ENCODE data around the gene INSYN2A.

DNA sequence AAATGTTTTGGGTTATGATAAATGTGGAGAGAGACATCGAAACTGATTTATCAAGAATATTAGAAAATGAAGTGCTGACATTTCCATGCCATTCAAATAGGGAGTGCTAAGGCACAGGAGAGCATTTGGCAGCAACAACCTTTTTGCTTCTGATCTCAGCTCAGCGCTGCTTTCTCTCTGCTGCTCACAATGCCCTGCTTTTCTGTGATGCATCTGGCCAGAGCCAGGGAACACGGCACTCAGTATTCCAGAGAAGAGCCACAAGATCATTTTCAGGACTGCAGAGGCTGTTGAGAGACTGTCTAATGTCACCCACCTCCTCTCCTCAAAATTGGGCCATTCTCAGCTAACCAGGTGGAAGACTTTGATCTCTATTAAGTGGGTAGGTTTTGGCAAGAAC lies 28.1 kb downstream of the INSYN2A start:
- TF ChIP-seq, protein P1, sequence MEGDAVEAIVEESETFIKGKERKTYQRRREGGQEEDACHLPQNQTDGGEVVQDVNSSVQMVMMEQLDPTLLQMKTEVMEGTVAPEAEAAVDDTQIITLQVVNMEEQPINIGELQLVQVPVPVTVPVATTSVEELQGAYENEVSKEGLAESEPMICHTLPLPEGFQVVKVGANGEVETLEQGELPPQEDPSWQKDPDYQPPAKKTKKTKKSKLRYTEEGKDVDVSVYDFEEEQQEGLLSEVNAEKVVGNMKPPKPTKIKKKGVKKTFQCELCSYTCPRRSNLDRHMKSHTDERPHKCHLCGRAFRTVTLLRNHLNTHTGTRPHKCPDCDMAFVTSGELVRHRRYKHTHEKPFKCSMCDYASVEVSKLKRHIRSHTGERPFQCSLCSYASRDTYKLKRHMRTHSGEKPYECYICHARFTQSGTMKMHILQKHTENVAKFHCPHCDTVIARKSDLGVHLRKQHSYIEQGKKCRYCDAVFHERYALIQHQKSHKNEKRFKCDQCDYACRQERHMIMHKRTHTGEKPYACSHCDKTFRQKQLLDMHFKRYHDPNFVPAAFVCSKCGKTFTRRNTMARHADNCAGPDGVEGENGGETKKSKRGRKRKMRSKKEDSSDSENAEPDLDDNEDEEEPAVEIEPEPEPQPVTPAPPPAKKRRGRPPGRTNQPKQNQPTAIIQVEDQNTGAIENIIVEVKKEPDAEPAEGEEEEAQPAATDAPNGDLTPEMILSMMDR (IDR thresholded peaks at IDR 0.05): no peak
- no peak for TF ChIP-seq POLR2AphosphoS5 (IDR thresholded peaks at IDR 0.05)
